T47D (cell line): ENCODE data around the gene MMRN2.
"Not testable (repeated sequence)": the region's sequence is repeated elsewhere in the genome, so short reads cannot be mapped to it uniquely, and the experiment has no call there.

Experiments used
- DNase-seq, 2 experiments: peaks; one replicate each; pipeline versions ENCODE4 v3.0.0 to v3.0.0-alpha.2; 2011 to 2012; ENCODE audit warnings: low read depth in 1 of 2, low spot score in 1 of 2
- JUND ChIP-seq: IDR thresholded peaks from 2 replicates; pipeline ENCODE4 v1.6.1; 2012; ENCODE audit warnings: low read depth
- in situ Hi-C: cut with HindIII; loops from 2 replicates; pipeline ENCODE4 v1.10.0; 2016; ENCODE audit warnings: low sequenced_read_pairs, low pct_unique_long_range_greater_than_20kb

The MMRN2 gene

GRCh38 chr10:86958901-86959736, 1.7 kb upstream of the MMRN2 start:
- in situ Hi-C loops = no loop called here
- TF ChIP-seq JUND = no peak
- DNase-seq = peak in 1 of 2 experiments; percentile 87

GRCh38 chr10:86958116-86958900, 893 bp upstream of the MMRN2 start, which contains the start of gene SNCG:
TSS of gene SNCG (plus strand) at chr10:86958599. CDS start at chr10:86958698, 99 bp downstream.
- in situ Hi-C loops = no loop called here
- DNase-seq = peak in 1 of 2 experiments; percentile 85

DNA sequence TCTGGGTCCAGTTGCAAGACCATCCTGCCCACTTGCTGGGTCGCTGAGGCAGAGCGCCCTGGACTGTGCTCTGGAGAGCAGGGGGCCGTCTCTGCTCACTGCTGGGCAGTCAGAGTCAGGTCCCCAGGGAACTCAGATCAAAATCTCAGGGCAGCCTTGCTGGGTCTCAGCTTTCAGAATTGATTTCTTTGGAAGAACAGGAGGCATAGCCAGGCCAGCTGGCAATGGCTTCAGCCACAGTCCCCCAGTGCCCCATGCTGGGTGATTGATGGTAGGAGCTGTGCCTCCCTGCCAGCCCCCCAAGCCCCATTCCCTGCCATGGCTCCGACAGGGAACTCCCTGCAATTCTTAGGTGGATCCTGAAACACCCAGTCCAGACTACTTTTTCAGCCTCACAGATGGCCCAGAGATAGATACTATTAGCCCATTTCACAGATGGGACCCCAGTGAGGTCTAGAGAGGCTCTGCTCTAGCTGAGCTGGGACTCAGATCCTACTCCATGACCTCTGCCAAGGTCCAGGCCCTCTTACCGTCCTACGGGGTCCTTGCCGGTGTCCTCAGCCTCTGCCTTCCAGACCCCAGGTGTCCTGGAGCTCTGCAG, 467 bp downstream of the MMRN2 start:
- no peak for DNase-seq
- TF ChIP-seq JUND = no peak
- in situ Hi-C loops = no loop called here

More at GRCh38 chr10:86958116-86958900, 893 bp upstream of the MMRN2 start, which contains the start of gene SNCG:
- no peak for TF ChIP-seq JUND

DNA sequence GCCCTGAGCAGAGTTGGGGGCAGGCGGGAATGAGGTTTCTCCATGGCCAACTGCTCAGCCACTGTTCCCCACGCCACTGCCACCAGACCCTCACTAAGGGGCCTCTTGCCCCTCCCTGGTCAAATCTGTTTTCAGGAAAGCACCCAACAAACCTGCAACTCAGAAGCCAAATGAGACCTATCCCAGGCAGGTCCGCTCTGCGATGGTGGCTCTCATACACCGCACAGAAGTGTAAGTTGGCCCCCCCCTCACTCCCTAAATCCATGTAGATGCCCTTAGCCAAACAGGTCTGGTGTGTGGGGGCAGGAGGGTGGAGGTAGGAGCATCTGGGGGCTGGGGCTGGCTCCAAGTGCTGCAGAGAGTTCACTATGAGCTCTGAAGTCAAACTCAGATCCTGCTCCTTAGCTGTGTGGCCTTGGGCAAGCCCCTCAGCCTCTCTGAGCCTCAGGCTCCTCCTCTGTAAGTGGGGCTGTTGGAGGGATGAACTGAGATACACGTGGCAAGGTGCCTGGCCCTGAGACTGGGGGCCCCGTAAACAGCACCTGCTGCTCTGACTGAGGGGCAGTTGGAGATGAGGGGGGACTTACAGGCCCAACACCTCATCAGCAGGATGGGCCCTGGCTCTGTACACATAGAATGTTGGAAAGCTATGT, 1.1 kb downstream of the MMRN2 start:
- no peak for TF ChIP-seq JUND
- in situ Hi-C loops = no loop called here
- no peak for DNase-seq

GRCh38 chr10:86955501-86956194, 1.8 kb downstream of the MMRN2 start:
- no peak for TF ChIP-seq JUND
- no peak for DNase-seq
- in situ Hi-C loops = no loop called here

DNA sequence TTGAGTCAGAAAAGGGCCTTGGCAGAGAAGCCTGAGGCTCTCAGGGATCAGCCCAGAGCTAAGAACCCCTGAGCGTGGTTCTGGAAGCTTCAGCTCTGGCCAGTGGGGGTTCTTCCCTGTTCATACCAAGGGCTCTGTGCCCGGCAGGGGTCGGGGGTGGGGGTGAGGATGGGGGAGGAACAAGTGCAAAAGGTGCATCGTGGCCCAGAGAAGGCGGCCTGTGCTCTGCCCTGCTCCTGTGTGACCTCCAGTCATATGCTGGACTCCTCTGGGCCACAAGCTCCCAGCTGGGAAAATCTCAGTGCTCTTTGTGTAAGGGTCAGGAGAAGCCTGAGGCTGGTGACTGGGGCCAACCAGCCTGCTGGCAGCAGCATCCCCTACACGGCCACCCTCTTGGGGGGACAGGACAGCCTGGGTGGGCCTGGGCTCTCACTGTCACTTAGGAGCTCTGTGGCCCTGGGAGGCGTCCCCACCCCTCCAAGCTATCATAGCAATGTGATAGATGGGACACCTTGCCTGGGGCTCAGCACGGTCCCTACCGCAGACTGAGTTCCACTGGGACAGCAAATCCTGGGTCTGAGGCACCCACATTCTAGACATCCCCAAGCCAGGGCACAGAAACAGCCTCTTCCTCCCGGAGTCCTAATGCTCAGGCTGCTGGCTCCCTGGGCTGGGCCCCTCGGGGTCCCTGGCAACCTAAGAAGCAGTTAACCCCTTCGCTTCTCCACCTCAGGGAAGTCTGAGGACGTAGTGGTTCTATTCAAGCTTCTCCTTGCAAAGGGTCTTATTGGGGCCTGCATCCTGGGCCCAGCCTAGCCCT, 2.5 kb downstream of the MMRN2 start:
- no peak for DNase-seq
- TF ChIP-seq JUND = no peak
- in situ Hi-C loops = no loop called here

GRCh38 chr10:86953747-86954680, 3.4 kb downstream of the MMRN2 start:
- DNase-seq = peak in 1 of 2 experiments; percentile 91
- TF ChIP-seq JUND = no peak
- in situ Hi-C loops = no loop called here

- DNase-seq, in situ Hi-C loops: not testable (repeated sequence)
Observed at GRCh38 chr10:86952697-86953096, 4.7 kb downstream of the MMRN2 start.

GRCh38 chr10:86952106-86952505, 5.3 kb downstream of the MMRN2 start:
- TF ChIP-seq JUND = no peak
- in situ Hi-C loops = no loop called here
- no peak for DNase-seq

- in situ Hi-C loops = no loop called here
- peak in 1 of 2 experiments; percentile 62 for DNase-seq
- TF ChIP-seq JUND = no peak
Observed at GRCh38 chr10:86951184-86951761, 6.1 kb downstream of the MMRN2 start.
